Stomach smooth muscle (tissue), 2 donors: ENCODE results near the gene RHBDD1.
A peak's percentile ranks its signal among the peaks of the same experiment; 100 is the strongest.

Source experiments
- H3K27ac ChIP-seq: one replicate; pipeline ENCODE4 v1.7.0; 2013; ENCODE audit warnings: mild to moderate bottlenecking, low read length, inconsistent platforms
- H3K27me3 ChIP-seq, 2 donors: one replicate each; pipeline ENCODE4 v1.7.0; 2013; ENCODE audit warnings: low read length in 2 of 2; ENCODE audit not compliant: insufficient read depth in 2 of 2, control insufficient read depth in 1 of 2
- H3K36me3 ChIP-seq, 2 donors: one replicate each; pipeline ENCODE4 v1.7.0; 2013; ENCODE audit warnings: low read length in 2 of 2; ENCODE audit not compliant: control insufficient read depth in 2 of 2, insufficient read depth in 2 of 2
- H3K4me1 ChIP-seq: one replicate; pipeline ENCODE4 v1.7.0; 2013; ENCODE audit warnings: low read length; ENCODE audit not compliant: control insufficient read depth, insufficient read depth
- H3K4me3 ChIP-seq, 2 donors: one replicate each; pipeline ENCODE4 v1.7.0; 2013; ENCODE audit warnings: low read length in 2 of 2
- H3K9ac ChIP-seq, 2 donors: one replicate each; pipeline ENCODE4 v1.7.0; 2013; ENCODE audit warnings: low read length in 2 of 2, mild to moderate bottlenecking in 1 of 2
- H3K9me3 ChIP-seq, 2 donors: one replicate each; pipeline ENCODE4 v1.7.0; 2013; ENCODE audit warnings: low read length in 2 of 2; ENCODE audit not compliant: control insufficient read depth in 2 of 2
- donor health status: healthy.
- donor health status: Pancreatic carcinoma.

The RHBDD1 gene

GRCh38 chr2:227033471-227034148 lies 197.8 kb downstream of the RHBDD1 start:
- Histone ChIP-seq H3K9me3 (no peaks in the 10 kb centered on the region), H3K36me3 (no peaks in the 10 kb centered on the region), H3K27ac (no peak overlapping the region), H3K9ac (no peak overlapping the region), H3K4me1 (peaks cover 5% of the 10 kb centered on the region), H3K4me3 (peak overlapping the region in 1 of 2 donors; percentile 31), H3K27me3 (no peaks in the 10 kb centered on the region)

- no peak overlapping the region for H3K4me3 ChIP-seq
- no peaks in the 10 kb centered on the region for H3K36me3 ChIP-seq
- no peaks in the 10 kb centered on the region for H3K9me3 ChIP-seq
- H3K27me3 ChIP-seq = no peaks in the 10 kb centered on the region
- peaks cover 5% of the 10 kb centered on the region for H3K4me1 ChIP-seq
- no peak overlapping the region for H3K27ac ChIP-seq
- no peak overlapping the region for H3K9ac ChIP-seq
These were observed 200.0 kb downstream of the RHBDD1 start for GRCh38 chr2:227035711-227036367.

- H3K4me3 ChIP-seq = no peak overlapping the region
- H3K4me1 ChIP-seq = peaks cover 5% of the 10 kb centered on the region
These were observed 200.7 kb downstream of the RHBDD1 start for GRCh38 chr2:227036527-227036926.

GRCh38 chr2:227038550-227039189 lies 202.8 kb downstream of the RHBDD1 start:
- Histone ChIP-seq H3K27me3 (no peaks in the 10 kb centered on the region), H3K4me1 (peaks cover 4% of the 10 kb centered on the region), H3K9me3 (no peaks in the 10 kb centered on the region), H3K27ac (no peak overlapping the region), H3K36me3 (no peaks in the 10 kb centered on the region), H3K4me3 (no peak overlapping the region), H3K9ac (no peak overlapping the region)

More at GRCh38 chr2:227036527-227036926, 200.7 kb downstream of the RHBDD1 start:
- Histone ChIP-seq H3K9ac (no peak overlapping the region), H3K36me3 (no peaks in the 10 kb centered on the region), H3K27me3 (no peaks in the 10 kb centered on the region), H3K9me3 (no peaks in the 10 kb centered on the region), H3K27ac (no peak overlapping the region)

- Histone ChIP-seq H3K4me1 (no peaks in the 10 kb centered on the region), H3K27ac (no peak overlapping the region), H3K4me3 (no peak overlapping the region), H3K9ac (no peak overlapping the region), H3K27me3 (no peaks in the 10 kb centered on the region), H3K9me3 (no peaks in the 10 kb centered on the region), H3K36me3 (no peaks in the 10 kb centered on the region)
These were observed 208.1 kb downstream of the RHBDD1 start for GRCh38 chr2:227043981-227044380.
